Ovary (tissue), 3 donors: ENCODE data around the gene FHOD1.

Experiments used
- EP300 ChIP-seq: sonication (generic); formaldehyde crosslinking; IDR thresholded peaks from one replicate; pipeline ENCODE4 v1.6.1; 2017; ENCODE audit warnings: antibody characterized with exemption
- POLR2A ChIP-seq: fragments of 450-650 bp; IDR thresholded peaks from one replicate; pipeline ENCODE4 v1.6.1; 2017; ENCODE audit warnings: antibody characterized with exemption, mild to moderate bottlenecking, moderate library complexity
- TF ChIP-seq, protein P1 (sequence below), 3 donors: fragments of 450-650 bp in 2 of 3; fragments of 200-600 bp in 1 of 3; IDR thresholded peaks; one replicate each; pipeline versions ENCODE4 v1.5.1 to v1.8.0; 2016 to 2022; ENCODE audit warnings: antibody characterized with exemption in 3 of 3, mild to moderate bottlenecking in 1 of 3
- donor health status: DM: no; HTN: no; CAD: no.

DNA sequence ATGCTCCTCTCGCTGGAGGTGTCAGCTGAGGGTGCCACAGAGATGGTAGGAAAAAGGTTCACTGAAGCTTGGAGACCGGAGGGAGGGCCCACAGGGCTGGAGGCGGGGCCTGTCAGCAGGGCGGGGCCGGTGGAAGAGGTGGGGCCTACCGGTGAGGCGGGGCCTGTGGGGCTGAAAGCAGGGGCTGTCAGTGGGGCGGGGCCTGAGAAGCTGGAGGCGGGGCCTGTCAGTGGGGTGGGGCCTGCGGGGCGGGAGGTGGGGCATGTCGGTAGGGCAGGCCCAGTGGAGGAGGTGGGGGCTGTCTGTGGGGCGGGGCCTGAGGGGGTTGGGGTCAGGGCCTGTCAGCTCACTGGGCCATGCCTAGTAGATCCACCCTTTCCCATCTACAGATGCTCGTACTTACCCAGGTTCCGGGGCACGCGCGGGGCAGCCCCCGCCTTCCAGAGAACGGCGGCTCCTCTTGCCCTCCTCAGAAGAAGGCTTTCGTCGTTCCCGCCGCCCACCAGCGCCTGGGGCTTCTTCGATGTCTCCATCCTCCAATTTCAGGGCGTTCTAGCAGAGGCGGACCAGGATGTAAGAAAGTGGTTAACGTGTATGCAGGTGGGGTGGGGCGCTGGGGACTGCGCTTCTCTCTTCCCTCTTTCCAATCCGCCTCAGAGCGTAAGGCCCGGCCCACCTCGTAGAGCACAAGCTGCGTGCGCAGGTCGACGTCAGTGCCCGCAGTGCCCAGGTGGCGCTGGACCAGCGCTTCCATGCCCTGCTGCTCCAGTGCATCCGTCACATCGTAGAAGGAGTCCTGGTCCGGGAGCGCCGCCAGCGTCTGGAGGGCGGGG lies 10.5 kb downstream of the FHOD1 start:
- TF ChIP-seq, protein P1, sequence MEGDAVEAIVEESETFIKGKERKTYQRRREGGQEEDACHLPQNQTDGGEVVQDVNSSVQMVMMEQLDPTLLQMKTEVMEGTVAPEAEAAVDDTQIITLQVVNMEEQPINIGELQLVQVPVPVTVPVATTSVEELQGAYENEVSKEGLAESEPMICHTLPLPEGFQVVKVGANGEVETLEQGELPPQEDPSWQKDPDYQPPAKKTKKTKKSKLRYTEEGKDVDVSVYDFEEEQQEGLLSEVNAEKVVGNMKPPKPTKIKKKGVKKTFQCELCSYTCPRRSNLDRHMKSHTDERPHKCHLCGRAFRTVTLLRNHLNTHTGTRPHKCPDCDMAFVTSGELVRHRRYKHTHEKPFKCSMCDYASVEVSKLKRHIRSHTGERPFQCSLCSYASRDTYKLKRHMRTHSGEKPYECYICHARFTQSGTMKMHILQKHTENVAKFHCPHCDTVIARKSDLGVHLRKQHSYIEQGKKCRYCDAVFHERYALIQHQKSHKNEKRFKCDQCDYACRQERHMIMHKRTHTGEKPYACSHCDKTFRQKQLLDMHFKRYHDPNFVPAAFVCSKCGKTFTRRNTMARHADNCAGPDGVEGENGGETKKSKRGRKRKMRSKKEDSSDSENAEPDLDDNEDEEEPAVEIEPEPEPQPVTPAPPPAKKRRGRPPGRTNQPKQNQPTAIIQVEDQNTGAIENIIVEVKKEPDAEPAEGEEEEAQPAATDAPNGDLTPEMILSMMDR (IDR thresholded peaks at IDR 0.05): no peak
- no peak for TF ChIP-seq EP300
- no peak for TF ChIP-seq POLR2A
